GM12874 (cell line): ENCODE results near the gene YARS2.

ENCODE experiments used
- TF ChIP-seq, protein P1 (sequence below): IDR thresholded peaks from 2 replicates; pipeline ENCODE4 v1.5.1; 2011; ENCODE audit warnings: low read depth, mild to moderate bottlenecking, control low read depth, low read length, moderate library complexity; ENCODE audit not compliant: insufficient read depth

Gene YARS2

DNA sequence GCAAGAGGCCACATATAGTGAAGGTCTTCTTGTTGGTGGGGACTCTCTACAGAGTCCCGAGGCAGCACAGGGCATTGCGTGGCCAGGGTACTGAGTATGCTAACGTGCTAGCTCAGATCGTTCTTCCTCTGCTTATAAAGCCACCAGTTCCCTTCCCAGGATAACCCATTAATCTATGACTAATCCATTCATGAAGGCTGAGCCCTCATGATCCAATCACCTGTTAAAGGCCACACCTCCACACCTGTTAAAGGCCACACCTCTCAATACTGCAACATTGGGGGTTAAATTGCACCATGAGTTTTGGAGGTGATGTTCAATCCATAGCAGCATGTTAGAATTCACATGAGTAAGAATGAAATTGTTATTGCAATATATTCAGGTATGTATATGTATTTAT, 12.8 kb upstream of the YARS2 start:
- TF ChIP-seq, protein P1, sequence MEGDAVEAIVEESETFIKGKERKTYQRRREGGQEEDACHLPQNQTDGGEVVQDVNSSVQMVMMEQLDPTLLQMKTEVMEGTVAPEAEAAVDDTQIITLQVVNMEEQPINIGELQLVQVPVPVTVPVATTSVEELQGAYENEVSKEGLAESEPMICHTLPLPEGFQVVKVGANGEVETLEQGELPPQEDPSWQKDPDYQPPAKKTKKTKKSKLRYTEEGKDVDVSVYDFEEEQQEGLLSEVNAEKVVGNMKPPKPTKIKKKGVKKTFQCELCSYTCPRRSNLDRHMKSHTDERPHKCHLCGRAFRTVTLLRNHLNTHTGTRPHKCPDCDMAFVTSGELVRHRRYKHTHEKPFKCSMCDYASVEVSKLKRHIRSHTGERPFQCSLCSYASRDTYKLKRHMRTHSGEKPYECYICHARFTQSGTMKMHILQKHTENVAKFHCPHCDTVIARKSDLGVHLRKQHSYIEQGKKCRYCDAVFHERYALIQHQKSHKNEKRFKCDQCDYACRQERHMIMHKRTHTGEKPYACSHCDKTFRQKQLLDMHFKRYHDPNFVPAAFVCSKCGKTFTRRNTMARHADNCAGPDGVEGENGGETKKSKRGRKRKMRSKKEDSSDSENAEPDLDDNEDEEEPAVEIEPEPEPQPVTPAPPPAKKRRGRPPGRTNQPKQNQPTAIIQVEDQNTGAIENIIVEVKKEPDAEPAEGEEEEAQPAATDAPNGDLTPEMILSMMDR = no peak

DNA sequence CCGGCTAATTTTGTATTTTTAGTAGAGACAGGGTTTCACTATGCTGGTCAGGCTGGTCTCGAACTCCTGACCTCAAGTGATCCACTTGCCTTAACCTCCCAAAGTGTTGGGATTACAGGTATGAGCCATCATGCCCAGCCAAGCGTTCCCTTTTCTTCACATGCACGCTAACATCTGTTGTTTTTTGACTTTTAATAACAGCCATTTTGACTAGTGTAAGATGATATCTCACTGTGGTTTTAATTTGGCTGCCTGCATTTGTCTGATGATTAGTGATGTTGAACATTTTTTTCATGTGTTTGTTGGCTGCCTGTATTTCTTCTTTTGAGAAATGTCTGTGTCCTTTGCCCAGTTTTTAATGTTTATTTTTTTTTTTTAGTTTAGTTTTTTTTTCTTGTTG, 10.2 kb upstream of the YARS2 start:
- TF ChIP-seq, protein P1 = no peak

DNA sequence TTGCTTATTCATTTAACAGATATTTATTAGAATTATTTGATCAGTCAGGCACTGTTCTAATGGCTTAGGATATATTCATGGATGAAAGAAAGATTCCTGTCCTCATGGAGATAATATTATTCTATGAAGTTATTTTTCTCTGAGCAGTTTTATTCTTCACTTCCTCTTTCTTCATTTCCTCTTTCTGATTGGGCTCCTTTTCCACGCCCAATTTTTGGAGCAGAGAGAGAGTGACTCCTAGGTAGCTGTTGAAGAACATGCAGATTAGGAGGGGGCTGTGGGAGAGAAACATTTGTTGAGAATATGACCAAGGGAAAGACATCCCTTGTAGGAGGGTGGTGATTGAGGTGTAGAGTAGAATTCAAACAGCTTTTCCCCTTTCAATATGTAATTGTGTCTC, 6.0 kb upstream of the YARS2 start:
- TF ChIP-seq, protein P1 = no peak

DNA sequence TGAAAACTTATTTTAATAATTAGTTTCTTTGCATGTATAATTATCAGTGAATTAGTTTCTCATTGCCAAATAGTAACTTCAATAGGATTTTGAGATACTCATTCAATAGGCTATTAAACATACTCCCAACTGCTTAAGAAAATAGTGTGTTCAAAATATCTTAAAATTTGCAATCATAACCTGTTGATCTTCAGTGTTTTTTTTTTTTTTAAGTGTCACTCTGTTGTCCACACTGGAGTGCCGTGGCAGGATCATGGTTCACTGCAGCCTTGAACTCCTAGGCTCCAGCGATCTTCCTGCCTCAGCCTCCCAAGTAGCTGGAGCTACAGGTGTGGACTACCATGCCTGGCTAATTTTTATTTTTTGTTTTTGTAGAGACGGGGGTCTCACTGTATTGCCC, 1.5 kb upstream of the YARS2 start:
- TF ChIP-seq, protein P1 = no peak

DNA sequence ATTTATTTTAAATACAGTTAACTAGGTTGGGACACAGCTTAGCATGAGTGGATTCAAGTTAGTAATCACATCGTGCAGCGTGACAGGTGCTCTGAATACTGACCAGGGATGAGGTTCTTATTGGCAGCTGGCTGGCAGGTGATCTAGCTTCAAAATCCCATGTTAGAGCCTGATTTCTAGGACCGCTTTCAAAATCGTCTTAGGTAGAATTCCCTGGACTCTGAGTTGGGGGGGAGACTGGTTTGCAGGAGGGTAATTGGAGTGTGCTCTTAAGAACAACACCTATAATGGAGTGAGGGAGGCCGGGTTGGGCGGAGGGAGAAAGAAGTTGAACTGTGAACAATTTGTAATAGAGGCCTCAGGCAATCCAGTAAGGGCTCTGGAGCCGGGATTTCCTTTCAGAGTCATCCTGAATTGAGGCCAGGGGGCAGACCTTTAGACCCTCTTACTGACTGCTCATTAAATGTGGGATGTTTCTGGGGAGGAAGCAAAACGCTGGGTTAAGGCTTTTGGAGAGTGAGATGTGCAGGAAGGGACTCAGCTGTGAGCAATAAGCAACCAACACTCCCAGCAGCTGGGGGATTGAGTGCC, 874 bp upstream of the YARS2 start:
- TF ChIP-seq, protein P1 = no peak

DNA sequence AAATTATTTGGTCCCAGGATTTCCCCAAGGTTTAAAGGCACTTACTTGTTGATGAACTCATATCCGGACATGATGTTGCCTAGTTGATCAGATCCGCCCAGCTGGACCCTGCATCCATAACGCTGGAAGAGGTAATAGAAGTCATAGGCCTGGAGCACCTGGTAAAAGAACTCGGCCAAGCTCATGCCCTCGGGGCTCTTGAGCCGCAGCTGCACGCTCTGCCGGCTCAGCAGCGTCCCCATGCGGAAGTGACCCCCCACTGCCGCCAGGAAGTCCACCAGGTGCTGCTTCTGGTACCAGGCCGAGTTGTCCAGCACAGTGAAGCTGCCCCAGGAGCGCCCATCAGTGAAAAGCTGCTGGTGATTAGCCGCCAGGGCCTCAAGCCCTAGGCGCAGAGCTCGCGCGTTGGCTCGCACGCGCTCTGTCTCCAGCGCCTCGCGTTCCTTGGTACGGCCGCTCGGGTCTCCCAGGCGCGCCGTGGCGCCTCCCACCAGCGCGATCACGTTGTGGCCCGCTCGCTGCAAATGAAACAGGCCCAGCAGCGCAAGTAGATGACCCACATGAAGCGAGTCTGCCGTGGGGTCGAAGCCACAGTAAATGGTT, 545 bp downstream of the YARS2 start:
- TF ChIP-seq, protein P1 = peak; percentile 98

DNA sequence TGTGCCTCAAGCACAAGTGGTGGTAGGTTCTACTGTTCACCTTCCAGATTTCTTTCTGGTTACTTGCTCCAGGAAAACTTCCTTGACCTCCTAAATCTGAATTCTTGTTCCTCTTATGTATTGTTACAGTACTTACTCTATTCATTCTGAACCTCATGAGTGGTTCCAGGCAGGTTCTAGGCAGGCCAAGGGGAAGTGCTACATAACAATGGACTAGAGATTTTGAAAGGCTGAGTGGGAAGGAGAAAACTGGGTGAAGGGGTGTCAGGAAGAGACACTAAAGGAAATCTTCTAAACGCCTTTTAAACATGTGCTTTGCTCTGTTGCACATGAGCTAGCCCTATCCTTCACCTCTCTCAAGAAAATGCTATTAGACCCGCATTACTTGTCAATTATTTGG, 1.6 kb downstream of the YARS2 start:
- TF ChIP-seq, protein P1 = no peak

DNA sequence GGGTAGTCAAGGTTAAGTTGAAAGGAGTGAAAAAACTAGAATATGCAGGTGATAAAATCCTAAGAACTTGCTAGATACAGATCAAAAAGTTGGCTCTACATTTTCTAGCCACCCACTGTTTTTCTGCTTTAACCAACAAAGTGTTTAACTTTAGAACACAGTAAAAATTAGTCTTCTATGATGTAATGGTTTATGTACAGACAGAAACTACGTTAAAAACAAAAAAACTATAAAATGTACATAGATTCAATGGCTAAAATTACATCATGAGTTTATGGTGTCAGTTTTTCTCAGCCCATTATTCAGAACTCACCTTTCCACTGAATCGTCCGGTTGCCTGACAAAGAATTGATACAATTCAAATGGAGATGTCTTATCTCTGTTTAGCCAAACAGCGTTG, 2.1 kb downstream of the YARS2 start:
- TF ChIP-seq, protein P1 = no peak
